GM21526 (cell line): ENCODE data around the gene STAT3.
A peak's percentile ranks its signal among the peaks of the same experiment; 100 is the strongest.

Source experiments
- ATAC-seq: cut with Tn5 transposase; IDR thresholded peaks from one replicate; pipeline ENCODE4 v1.9.1; 2021; ENCODE audit warnings: moderate library complexity; ENCODE audit not compliant: unreplicated experiment, low FRiP score

The STAT3 gene

GRCh38 chr17:42354956-42355843 lies 33.0 kb downstream of the STAT3 start:
- no peak for ATAC-seq

GRCh38 chr17:42348104-42348503 lies 40.1 kb downstream of the STAT3 start:
- ATAC-seq, result no peak

- no peak for ATAC-seq
Measured at GRCh38 chr17:42347606-42348005, 40.6 kb downstream of the STAT3 start.

- ATAC-seq, result no peak
Measured at GRCh38 chr17:42347198-42347597, 41.0 kb downstream of the STAT3 start.

- ATAC-seq, result no peak
Measured at GRCh38 chr17:42346481-42346880, 41.8 kb downstream of the STAT3 start.

DNA sequence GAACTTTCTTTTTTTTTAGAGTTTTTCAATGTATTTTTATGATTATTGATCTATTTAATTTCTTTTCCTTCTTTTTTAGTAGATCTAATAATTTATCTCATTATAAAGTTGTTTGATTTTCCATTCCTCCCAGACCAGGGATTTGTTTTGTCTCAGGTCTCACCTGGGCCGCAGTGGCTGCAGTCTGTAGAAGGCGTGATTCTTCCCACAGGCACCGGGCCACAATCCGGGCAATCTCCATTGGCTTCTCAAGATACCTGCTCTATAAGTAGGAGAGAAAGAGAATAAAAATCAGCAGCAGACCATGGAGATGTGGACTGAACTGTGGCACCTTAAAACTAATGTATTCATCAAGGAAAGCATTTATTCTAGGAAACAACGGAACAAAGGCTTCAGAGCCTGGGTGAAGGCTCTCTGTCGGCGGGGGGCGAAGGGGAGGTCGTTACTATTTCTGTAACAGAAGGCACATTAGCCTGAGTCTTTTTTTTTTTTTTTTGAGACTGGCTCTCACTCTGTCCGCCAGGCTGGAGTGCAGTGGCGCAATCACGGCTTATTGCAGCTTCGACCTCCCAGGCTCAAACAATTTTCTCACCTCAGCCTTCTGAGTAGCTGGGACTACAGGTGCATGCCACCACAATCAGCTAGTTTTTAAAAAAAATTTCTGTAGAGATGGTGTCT lies 42.7 kb downstream of the STAT3 start:
- ATAC-seq, result no peak

GRCh38 chr17:42342242-42343008 lies 45.8 kb downstream of the STAT3 start:
- ATAC-seq, result no peak

GRCh38 chr17:42341568-42341967 lies 46.7 kb downstream of the STAT3 start:
- ATAC-seq, result no peak

GRCh38 chr17:42340691-42341127 lies 47.5 kb downstream of the STAT3 start:
- ATAC-seq, result no peak

- ATAC-seq, result no peak
Measured at GRCh38 chr17:42339221-42339620, 49.0 kb downstream of the STAT3 start.

- ATAC-seq, result no peak
Measured at GRCh38 chr17:42338427-42338985, 49.7 kb downstream of the STAT3 start.

DNA sequence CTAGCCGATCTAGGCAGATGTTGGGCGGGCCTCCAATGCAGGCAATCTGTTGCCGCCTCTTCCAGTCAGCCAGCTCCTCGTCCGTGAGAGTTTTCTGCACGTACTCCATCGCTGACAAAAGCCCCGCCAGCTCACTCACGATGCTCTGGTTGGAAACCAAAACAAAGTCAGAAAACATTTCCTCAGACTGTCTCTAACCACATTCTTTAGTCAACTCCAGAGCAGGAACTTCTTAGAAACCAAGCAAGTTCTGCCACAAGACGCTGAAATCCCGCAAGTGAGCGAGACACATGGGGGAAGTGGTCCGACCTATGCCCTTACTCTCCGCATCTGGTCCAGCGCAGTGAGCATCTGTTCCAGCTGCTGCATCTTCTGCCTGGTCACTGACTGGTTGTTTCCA lies 50.8 kb downstream of the STAT3 start:
- ATAC-seq, result peak; percentile 41

- no peak for ATAC-seq
Measured at GRCh38 chr17:42334677-42335076, 53.6 kb downstream of the STAT3 start.

GRCh38 chr17:42333053-42333452 lies 55.2 kb downstream of the STAT3 start:
- no peak for ATAC-seq

DNA sequence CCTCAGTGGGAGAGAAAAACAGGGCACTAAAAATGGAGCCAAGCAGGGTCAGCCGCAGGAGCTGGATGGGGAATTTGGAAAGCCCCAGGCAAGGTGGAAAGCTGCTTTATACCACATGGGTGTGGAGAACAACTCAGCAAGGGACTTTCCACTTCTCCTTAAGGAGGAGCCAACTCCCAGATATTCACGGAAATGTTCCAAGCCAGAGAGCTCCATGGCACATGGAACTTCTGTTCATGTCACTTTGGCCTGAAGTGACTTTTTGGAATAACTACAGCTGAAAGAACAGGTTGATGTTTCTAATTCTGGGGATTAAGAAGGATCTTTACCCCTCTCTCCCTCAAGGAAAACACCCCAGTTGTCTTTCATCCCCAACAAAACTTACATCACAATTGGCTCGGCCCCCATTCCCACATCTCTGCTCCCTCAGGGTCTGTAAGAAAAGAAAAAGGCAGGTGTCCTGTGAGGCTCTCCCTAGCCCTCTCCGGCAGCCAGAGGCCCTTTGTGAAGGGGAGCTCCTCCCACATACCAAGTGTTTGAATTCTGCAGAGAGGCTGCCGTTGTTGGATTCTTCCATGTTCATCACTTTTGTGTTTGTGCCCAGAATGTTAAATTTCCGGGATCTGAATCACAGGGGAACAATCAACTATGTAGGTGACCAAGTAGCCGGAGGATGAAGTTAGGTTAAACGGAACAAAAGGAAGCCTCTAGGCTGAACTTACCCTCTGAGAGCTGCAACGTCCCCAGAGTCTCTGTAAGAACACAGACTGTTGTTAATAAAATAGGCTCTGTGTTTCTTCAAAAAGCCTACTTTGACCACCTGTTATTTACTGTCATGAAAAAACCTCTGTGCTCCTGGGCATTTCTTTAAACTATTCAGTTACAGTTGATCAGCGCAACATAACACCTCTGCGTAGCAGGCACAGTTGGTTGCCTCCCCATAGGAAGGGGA lies 58.9 kb downstream of the STAT3 start:
- no peak for ATAC-seq

GRCh38 chr17:42325026-42325425 lies 63.2 kb downstream of the STAT3 start:
- ATAC-seq, result no peak

GRCh38 chr17:42323268-42323773 lies 64.9 kb downstream of the STAT3 start:
- ATAC-seq, result no peak

DNA sequence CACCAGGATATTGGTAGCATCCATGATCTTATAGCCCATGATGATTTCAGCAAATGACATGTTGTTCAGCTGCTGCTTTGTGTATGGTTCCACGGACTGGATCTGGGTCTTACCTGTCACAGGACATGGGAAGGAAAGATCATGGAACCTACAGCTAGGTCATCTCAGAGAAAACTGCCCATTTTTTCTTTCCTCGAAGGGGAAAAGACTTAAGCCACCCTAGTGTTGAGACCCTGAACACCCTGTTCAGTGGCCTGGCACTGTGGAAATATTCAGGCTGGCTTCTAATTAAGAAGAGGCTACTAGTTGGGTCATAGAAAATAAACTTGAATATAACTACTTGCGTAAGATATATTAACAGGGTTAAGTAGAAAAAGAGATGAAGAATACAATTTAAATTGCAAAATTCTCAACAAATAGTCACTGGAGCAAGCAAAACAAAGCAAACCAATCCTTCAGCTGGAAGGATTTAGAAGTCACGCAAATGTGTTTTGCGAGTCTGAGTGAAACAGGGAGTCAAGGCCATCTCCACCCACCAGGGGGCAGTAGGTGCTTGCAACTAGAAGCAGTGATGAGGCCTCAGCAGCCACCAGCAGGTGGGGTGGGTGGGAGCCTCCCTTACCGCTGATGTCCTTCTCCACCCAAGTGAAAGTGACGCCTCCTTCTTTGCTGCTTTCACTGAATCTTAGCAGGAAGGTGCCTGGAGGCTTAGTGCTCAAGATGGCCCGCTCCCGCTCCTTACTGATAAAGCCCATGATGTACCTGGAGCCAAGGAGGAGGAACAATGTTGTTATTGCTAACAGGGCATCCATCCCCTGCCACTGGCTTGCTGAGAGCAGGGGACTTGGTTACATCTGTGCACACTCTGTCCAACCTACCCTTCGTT lies 65.6 kb downstream of the STAT3 start:
- peak; percentile 53 for ATAC-seq
